HCT116 (cell line): ENCODE data around the gene CAST. TPM values are rescaled to one million over a fixed set of nuclear protein-coding genes. Genes with fewer than 3 reads are reported as not detected.

Experiments
- ATAC-seq: fragments of 200-7000 bp; cut with Tn5 transposase; 2 replicates; pipeline ENCODE4 v1.9.1; 2020; ENCODE audit warnings: mild to moderate bottlenecking, moderate library complexity
- BruUV-seq: library from RNA; stranded (reverse); fragments of 400-500 nt; replicated peaks from 2 replicates; lab custom pipeline; 2021; lab: Mats Ljungman, UMichigan
- CTCF ChIA-PET: fragments of 300-600 bp; sonication (Branson Sonifier 250); formaldehyde crosslinking; loops from one replicate; lab custom pipeline; 2021; ENCODE audit warnings: antibody characterized with exemption; lab: Charles Lee
- POLR2A ChIA-PET: fragments of 300-600, 350-600 bp; sonication (Branson Sonifier 250); formaldehyde crosslinking; loops from one replicate; lab custom pipeline; 2021; ENCODE audit warnings: antibody characterized with exemption; lab: Charles Lee
- RAD21 ChIA-PET, 2 experiments: fragments of 300-600 bp; sonication (Branson Sonifier 250); formaldehyde crosslinking; loops; one replicate each; lab custom pipeline; 2023; ENCODE audit warnings: low total read pairs in 2 of 2; ENCODE audit not compliant: uncharacterized antibody in 2 of 2, unreplicated experiment in 2 of 2, low non-redundant PET in 1 of 2; lab: Charles Lee
- DNase-seq: peaks from one replicate; pipeline ENCODE4 v3.0.0-alpha.2; 2010; ENCODE audit warnings: low read depth, low spot score
- H2AFZ ChIP-seq: fragments of 200-600 bp; shearing (Covaris generic), sonication (generic); 2 replicates; pipeline ENCODE4 v1.6.1; 2017; ENCODE audit warnings: low read depth, mixed run types, mixed read lengths, antibody characterized with exemption, low read length; ENCODE audit not compliant: poor library complexity, severe bottlenecking
- H3K27ac ChIP-seq: 2 replicates; pipeline ENCODE4 v1.5.1; 2012; ENCODE audit warnings: low read depth, low read length
- H3K27me3 ChIP-seq: fragments of 200-600 bp; sonication (generic); 2 replicates; pipeline ENCODE4 v1.6.1; 2016; ENCODE audit warnings: mixed run types, low read length, mixed read lengths; ENCODE audit not compliant: insufficient read depth
- H3K36me3 ChIP-seq, 2 experiments: fragments of 200-500 bp in 1 of 2; fragments of 200-600 bp in 1 of 2; sonication (Bioruptor generic) in 1 of 2; sonication (generic) in 1 of 2; 2 replicates each; pipeline versions ENCODE4 v1.5.1 to v1.6.1; 2014 to 2016; ENCODE audit warnings: low read length in 2 of 2, inconsistent platforms in 1 of 2, mixed read lengths in 1 of 2, mixed run types in 1 of 2; ENCODE audit not compliant: insufficient read depth in 2 of 2, control insufficient read depth in 1 of 2
- H3K4me1 ChIP-seq, 2 experiments: fragments of 200-600 bp in 1 of 2; sonication (generic) in 1 of 2; 2 replicates each; pipeline versions ENCODE4 v1.5.1 to v1.6.1; 2012 to 2017; ENCODE audit warnings: low read length in 2 of 2, inconsistent platforms in 1 of 2, mild to moderate bottlenecking in 1 of 2, mixed read lengths in 1 of 2, mixed run types in 1 of 2, moderate library complexity in 1 of 2; ENCODE audit not compliant: insufficient read depth in 2 of 2, control insufficient read depth in 1 of 2
- H3K4me2 ChIP-seq: fragments of 200-600 bp; sonication (generic); 2 replicates; pipeline ENCODE4 v1.6.1; 2017; ENCODE audit warnings: mixed run types, low read length, mixed read lengths
- H3K4me3 ChIP-seq, 2 experiments: fragments of 200-600 bp in 1 of 2; sonication (generic) in 1 of 2; replicated peaks in 1 of 2; 2 replicates each; pipeline ENCODE4 v1.5.1; 2011 to 2016; ENCODE audit warnings: low read length in 2 of 2, control low read depth in 1 of 2, low read depth in 1 of 2, mild to moderate bottlenecking in 1 of 2, mixed read lengths in 1 of 2, mixed run types in 1 of 2
- H3K79me2 ChIP-seq: fragments of 200-600 bp; sonication (generic); 2 replicates; pipeline ENCODE4 v1.6.1; 2017; ENCODE audit warnings: mild to moderate bottlenecking, mixed run types, low read length, moderate library complexity, mixed read lengths; ENCODE audit not compliant: insufficient read depth
- H3K9ac ChIP-seq: fragments of 200-600 bp; sonication (generic); 2 replicates; pipeline ENCODE4 v1.6.1; 2016; ENCODE audit warnings: low read length, mixed read lengths
- H3K9me2 ChIP-seq: fragments of 200-600 bp; sonication (generic), shearing (Covaris generic); 2 replicates; pipeline ENCODE4 v1.6.1; 2017; ENCODE audit warnings: mixed run types, mild to moderate bottlenecking, moderate library complexity; ENCODE audit not compliant: insufficient read depth
- H3K9me3 ChIP-seq, 2 experiments: fragments of 200-500 bp in 1 of 2; fragments of 200-600 bp in 1 of 2; sonication (Bioruptor generic) in 1 of 2; sonication (generic) in 1 of 2; 2 replicates each; pipeline ENCODE4 v1.6.1; 2014 to 2017; ENCODE audit warnings: low read length in 2 of 2, mixed read lengths in 2 of 2, inconsistent platforms in 1 of 2, low read depth in 1 of 2, mild to moderate bottlenecking in 1 of 2, mixed run types in 1 of 2, moderate library complexity in 1 of 2; ENCODE audit not compliant: control insufficient read depth in 1 of 2, insufficient read depth in 1 of 2
- H4K20me1 ChIP-seq: fragments of 200-600 bp; sonication (generic), shearing (Covaris generic); 2 replicates; pipeline ENCODE4 v1.6.1; 2017; ENCODE audit warnings: mixed run types, mild to moderate bottlenecking, moderate library complexity; ENCODE audit not compliant: insufficient read depth
- CBX3 ChIP-seq: IDR thresholded peaks from 2 replicates; pipeline ENCODE4 v1.6.1; 2012; ENCODE audit warnings: low read depth
- ELF1 ChIP-seq: IDR thresholded peaks from 2 replicates; pipeline ENCODE4 v1.6.1; 2012; ENCODE audit warnings: low read depth, borderline replicate concordance
- EZH2 ChIP-seq: fragments of 200-600 bp; sonication (generic); IDR thresholded peaks from 2 replicates; pipeline ENCODE4 v1.6.1; 2017; ENCODE audit warnings: antibody characterized with exemption, mixed run types
- EZH2phosphoT487 ChIP-seq: fragments of 200-600 bp; IDR thresholded peaks from 2 replicates; pipeline ENCODE4 v1.6.1; 2018; ENCODE audit warnings: antibody characterized with exemption, borderline replicate concordance
- FOSL1 ChIP-seq: IDR thresholded peaks from 2 replicates; pipeline ENCODE4 v1.6.1; 2012; ENCODE audit warnings: low read depth
- POLR2AphosphoS5 ChIP-seq: IDR thresholded peaks from 2 replicates; pipeline ENCODE4 v1.6.1; 2011; ENCODE audit warnings: mild to moderate bottlenecking, low read depth, low read length, moderate library complexity
- REST ChIP-seq: IDR thresholded peaks from 2 replicates; pipeline ENCODE4 v1.6.1; 2012; ENCODE audit warnings: low read depth
- SP1 ChIP-seq: IDR thresholded peaks from 2 replicates; pipeline ENCODE4 v1.6.1; 2012; ENCODE audit warnings: low read depth
- SRF ChIP-seq: IDR thresholded peaks from 2 replicates; pipeline ENCODE4 v1.6.1; 2012; ENCODE audit warnings: low read depth
- TCF7L2 ChIP-seq: IDR thresholded peaks from 2 replicates; pipeline ENCODE4 v1.7.0; 2011; ENCODE audit warnings: borderline replicate concordance, inconsistent platforms; ENCODE audit not compliant: insufficient read depth, insufficient read length; ENCODE audit errors: extremely low read depth
- YY1 ChIP-seq: IDR thresholded peaks from 2 replicates; pipeline ENCODE4 v1.6.1; 2011; ENCODE audit warnings: low read length, low read depth, moderate library complexity, mild to moderate bottlenecking; ENCODE audit not compliant: insufficient replicate concordance; ENCODE audit errors: extremely low read depth
- intact Hi-C: fragments of 100-400 bp; cut with micrococcal nuclease; formaldehyde crosslinking; loops from 2 replicates; pipeline ENCODE4 v1.10.0; 2022
- total RNA-seq: library from RNA; stranded (reverse); gene quantifications from one replicate; pipeline ENCODE4 v1.2.1, GENCODE V29; 2021; ENCODE audit not compliant: unreplicated experiment
- TF ChIP-seq, protein P1 (sequence below), 3 experiments: fragments of 200-600 bp in 1 of 3; sonication (generic) in 1 of 3; IDR thresholded peaks in 2 of 3; conservative IDR thresholded peaks in 1 of 3; 2 replicates each; pipeline ENCODE4 v1.5.1; 2012 to 2017; ENCODE audit warnings: low read depth in 2 of 3, low read length in 2 of 3, antibody characterized with exemption in 1 of 3, borderline replicate concordance in 1 of 3, control low read depth in 1 of 3, mild to moderate bottlenecking in 1 of 3, mixed read lengths in 1 of 3, mixed run types in 1 of 3, moderate library complexity in 1 of 3; ENCODE audit not compliant: insufficient read depth in 1 of 3

CAST gene
- total RNA-seq, 1 experiment from 2014 or later, result 142 TPM

- ChIA-PET POLR2A (interaction anchor here (0.7 to 1.8 kb wide), 12 partner anchors 9 to 1954 kb away, joined by 3 to 6 read pairs (median 4); partner anchors contain the start of gene LNPEP), CTCF (interaction anchor here (1.1 kb wide), 1 partner anchor 194 kb away, joined by 4 read pairs; no protein-coding TSS in a partner anchor), RAD21 (interaction anchor here in 1 of 2 experiments (0.8 kb wide), 1 partner anchor 1450 kb away, joined by 8 read pairs; no protein-coding TSS in a partner anchor)
- Histone ChIP-seq H3K9me3 (no peaks in the 10 kb centered on the region), H3K27ac (peak overlapping the region; percentile 94; the same call in 1 of the 2 replicates), H4K20me1 (no peaks in the 10 kb centered on the region), H3K4me1 (peaks cover 5 to 13% of the 10 kb centered on the region in 2 experiments; a peak in 3 of 4 replicates), H3K4me2 (peak overlapping the region; percentile 92), H3K79me2 (no peaks in the 10 kb centered on the region), H3K27me3 (no peaks in the 10 kb centered on the region), H3K36me3 (no peaks in the 10 kb centered on the region), H3K9me2 (no peaks in the 10 kb centered on the region), H3K9ac (peak overlapping the region; percentile 81), H3K4me3 (peak overlapping the region; percentile 68 to 73), H2AFZ (peak overlapping the region; percentile 84)
- ATAC-seq (no peak), DNase-seq (no peak)
- BruUV-seq, result TSS peak; percentile 86
- intact Hi-C loops, result loop anchor here (10.0 kb wide), 2 partner anchors 126 to 1074 kb away; partner anchors contain the start of genes LNPEP and RHOBTB3
- TF ChIP-seq TCF7L2 (no peak), POLR2AphosphoS5 (0 out of 2 replicates have a peak, but pooled peaks have one; percentile 52), FOSL1 (no peak)
Observed at GRCh38 chr5:96808541-96808828, 146.3 kb downstream of the CAST start.

GRCh38 chr5:96808868-96809558, 146.8 kb downstream of the CAST start:
- peak overlapping the region; percentile 84 for H2AFZ ChIP-seq
- peak overlapping the region; percentile 92 for H3K4me2 ChIP-seq
- no peaks in the 10 kb centered on the region for H4K20me1 ChIP-seq
- DNase-seq, result no peak
- no peak overlapping the region for H3K27ac ChIP-seq
- CTCF ChIA-PET, result interaction anchor here (1.1 kb wide), 1 partner anchor 195 kb away, joined by 4 read pairs; no protein-coding TSS in a partner anchor
- no TSS peak for BruUV-seq
- POLR2A ChIA-PET, result interaction anchor here (0.7 to 1.8 kb wide), 9 partner anchors 8 to 755 kb away, joined by 3 to 6 read pairs (median 4); partner anchors contain the start of gene LNPEP
- intact Hi-C loops, result loop anchor here (10.0 kb wide), 2 partner anchors 126 to 1074 kb away; partner anchors contain the start of genes LNPEP and RHOBTB3
- RAD21 ChIA-PET, result interaction anchor here in 1 of 2 experiments (0.8 kb wide), 1 partner anchor 1451 kb away, joined by 8 read pairs; no protein-coding TSS in a partner anchor
- H3K9me3 ChIP-seq, result no peaks in the 10 kb centered on the region
- peak overlapping the region; percentile 81; the same call in 1 of the 2 replicates for H3K9ac ChIP-seq
- peaks cover 5 to 13% of the 10 kb centered on the region in 2 experiments; a peak in 3 of 4 replicates for H3K4me1 ChIP-seq
- no peaks in the 10 kb centered on the region for H3K36me3 ChIP-seq
- no peaks in the 10 kb centered on the region for H3K27me3 ChIP-seq
- no peaks in the 10 kb centered on the region for H3K79me2 ChIP-seq
- no peaks in the 10 kb centered on the region for H3K9me2 ChIP-seq
- peak overlapping the region in 1 of 2 experiments; percentile 68; a peak in 1 of 4 replicates for H3K4me3 ChIP-seq
- no peak for ATAC-seq
- no peak for TF ChIP-seq EZH2
- TF ChIP-seq SP1, result no peak
- TF ChIP-seq FOSL1, result no peak
- TF ChIP-seq, protein P1, sequence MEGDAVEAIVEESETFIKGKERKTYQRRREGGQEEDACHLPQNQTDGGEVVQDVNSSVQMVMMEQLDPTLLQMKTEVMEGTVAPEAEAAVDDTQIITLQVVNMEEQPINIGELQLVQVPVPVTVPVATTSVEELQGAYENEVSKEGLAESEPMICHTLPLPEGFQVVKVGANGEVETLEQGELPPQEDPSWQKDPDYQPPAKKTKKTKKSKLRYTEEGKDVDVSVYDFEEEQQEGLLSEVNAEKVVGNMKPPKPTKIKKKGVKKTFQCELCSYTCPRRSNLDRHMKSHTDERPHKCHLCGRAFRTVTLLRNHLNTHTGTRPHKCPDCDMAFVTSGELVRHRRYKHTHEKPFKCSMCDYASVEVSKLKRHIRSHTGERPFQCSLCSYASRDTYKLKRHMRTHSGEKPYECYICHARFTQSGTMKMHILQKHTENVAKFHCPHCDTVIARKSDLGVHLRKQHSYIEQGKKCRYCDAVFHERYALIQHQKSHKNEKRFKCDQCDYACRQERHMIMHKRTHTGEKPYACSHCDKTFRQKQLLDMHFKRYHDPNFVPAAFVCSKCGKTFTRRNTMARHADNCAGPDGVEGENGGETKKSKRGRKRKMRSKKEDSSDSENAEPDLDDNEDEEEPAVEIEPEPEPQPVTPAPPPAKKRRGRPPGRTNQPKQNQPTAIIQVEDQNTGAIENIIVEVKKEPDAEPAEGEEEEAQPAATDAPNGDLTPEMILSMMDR (IDR thresholded peaks at IDR 0.05 in 2 of 3, conservative IDR thresholded peaks at IDR 0.05 in 1 of 3; ENCODE audit: borderline replicate concordance in 1 of 3, insufficient read depth in 1 of 3, low read depth in 2 of 3, low read length in 2 of 3), result no peak
- no peak for TF ChIP-seq YY1
- no peak for TF ChIP-seq SRF
- TF ChIP-seq CBX3, result no peak
- TF ChIP-seq EZH2phosphoT487, result no peak
- no peak for TF ChIP-seq REST
- no peak for TF ChIP-seq ELF1
